Osteocyte (in vitro differentiated cells): ENCODE data around the gene GLOD4. TPM values are rescaled to one million over a fixed set of nuclear protein-coding genes. Genes with fewer than 3 reads are reported as not detected.

Source experiments
- DNase-seq: peaks from one replicate; pipeline ENCODE4 v3.0.0; 2021; ENCODE audit warnings: mixed read lengths; ENCODE audit not compliant: unreplicated experiment; ENCODE audit errors: extremely low spot score
- H3K27ac Mint-ChIP-seq: one replicate; pipeline ENCODE4 v1.8.0; 2021; ENCODE audit warnings: mild to moderate bottlenecking, mixed read lengths; ENCODE audit not compliant: unreplicated experiment
- H3K27me3 Mint-ChIP-seq: one replicate; pipeline ENCODE4 v1.8.0; 2021; ENCODE audit warnings: mixed read lengths; ENCODE audit not compliant: unreplicated experiment
- H3K36me3 Mint-ChIP-seq: one replicate; pipeline ENCODE4 v1.8.0; 2021; ENCODE audit warnings: mixed read lengths; ENCODE audit not compliant: unreplicated experiment
- H3K4me1 Mint-ChIP-seq: one replicate; pipeline ENCODE4 v1.8.0; 2021; ENCODE audit warnings: mixed read lengths; ENCODE audit not compliant: unreplicated experiment
- H3K4me3 Mint-ChIP-seq: one replicate; pipeline ENCODE4 v1.8.0; 2021; ENCODE audit warnings: mild to moderate bottlenecking, moderate library complexity, mixed read lengths; ENCODE audit not compliant: unreplicated experiment
- H3K9me3 Mint-ChIP-seq: one replicate; pipeline ENCODE4 v1.8.0; 2021; ENCODE audit warnings: mixed read lengths; ENCODE audit not compliant: unreplicated experiment
- total RNA-seq: library from RNA; stranded (reverse); gene quantifications from 2 replicates; pipeline ENCODE4 v1.2.1, GENCODE V29; 2021
- TF ChIP-seq, protein P1 (sequence below): fragments of 200-600 bp; sonication (generic); IDR thresholded peaks from 2 replicates; pipeline ENCODE4 v1.5.0; 2021; ENCODE audit warnings: antibody characterized with exemption, mild to moderate bottlenecking, moderate library complexity

The GLOD4 gene
- total RNA-seq, 1 donor from 2014 or later: 63.4 TPM

- no peak for DNase-seq
- Mint-ChIP-seq H3K4me3 (no peak overlapping the region), H3K4me1 (peaks cover 32% of the 10 kb centered on the region), H3K36me3 (peaks cover 23% of the 10 kb centered on the region), H3K27ac (peak overlapping the region; percentile 27), H3K27me3 (no peaks in the 10 kb centered on the region), H3K9me3 (no peaks in the 10 kb centered on the region)
- TF ChIP-seq, protein P1, sequence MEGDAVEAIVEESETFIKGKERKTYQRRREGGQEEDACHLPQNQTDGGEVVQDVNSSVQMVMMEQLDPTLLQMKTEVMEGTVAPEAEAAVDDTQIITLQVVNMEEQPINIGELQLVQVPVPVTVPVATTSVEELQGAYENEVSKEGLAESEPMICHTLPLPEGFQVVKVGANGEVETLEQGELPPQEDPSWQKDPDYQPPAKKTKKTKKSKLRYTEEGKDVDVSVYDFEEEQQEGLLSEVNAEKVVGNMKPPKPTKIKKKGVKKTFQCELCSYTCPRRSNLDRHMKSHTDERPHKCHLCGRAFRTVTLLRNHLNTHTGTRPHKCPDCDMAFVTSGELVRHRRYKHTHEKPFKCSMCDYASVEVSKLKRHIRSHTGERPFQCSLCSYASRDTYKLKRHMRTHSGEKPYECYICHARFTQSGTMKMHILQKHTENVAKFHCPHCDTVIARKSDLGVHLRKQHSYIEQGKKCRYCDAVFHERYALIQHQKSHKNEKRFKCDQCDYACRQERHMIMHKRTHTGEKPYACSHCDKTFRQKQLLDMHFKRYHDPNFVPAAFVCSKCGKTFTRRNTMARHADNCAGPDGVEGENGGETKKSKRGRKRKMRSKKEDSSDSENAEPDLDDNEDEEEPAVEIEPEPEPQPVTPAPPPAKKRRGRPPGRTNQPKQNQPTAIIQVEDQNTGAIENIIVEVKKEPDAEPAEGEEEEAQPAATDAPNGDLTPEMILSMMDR: no peak
These were observed 15.3 kb upstream of the GLOD4 start for GRCh38 chr17:797236-797840.

GRCh38 chr17:796609-797008, 14.5 kb upstream of the GLOD4 start:
- peaks cover 26% of the 10 kb centered on the region for H3K4me1 Mint-ChIP-seq
- no peak for DNase-seq
- H3K4me3 Mint-ChIP-seq: no peak overlapping the region
- peak overlapping the region; percentile 27 for H3K27ac Mint-ChIP-seq
- TF ChIP-seq, protein P1: no peak
- no peaks in the 10 kb centered on the region for H3K27me3 Mint-ChIP-seq
- no peaks in the 10 kb centered on the region for H3K9me3 Mint-ChIP-seq
- H3K36me3 Mint-ChIP-seq: peaks cover 21% of the 10 kb centered on the region

DNA sequence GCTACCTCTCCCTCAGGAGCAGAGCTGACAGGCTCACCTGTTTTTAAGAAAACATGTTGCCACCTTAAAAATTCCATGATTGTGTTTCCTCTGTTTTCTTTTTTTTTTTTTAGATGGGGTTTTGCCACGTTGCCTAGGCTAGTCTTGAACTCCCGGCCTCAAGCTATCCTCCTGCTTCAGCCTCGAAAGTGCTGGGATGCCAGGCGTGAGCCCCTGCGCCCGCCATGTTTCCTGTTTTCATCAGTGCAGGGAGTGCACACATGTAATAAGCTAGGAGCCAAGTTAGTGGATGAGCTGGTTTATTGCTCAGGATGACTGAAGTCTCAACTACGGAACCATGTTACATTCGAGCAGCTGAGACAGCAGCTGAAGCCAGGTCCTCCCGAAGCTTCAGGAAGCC, 13.6 kb upstream of the GLOD4 start:
- peaks cover 23% of the 10 kb centered on the region for H3K4me1 Mint-ChIP-seq
- TF ChIP-seq, protein P1: no peak
- H3K27me3 Mint-ChIP-seq: no peaks in the 10 kb centered on the region
- no peaks in the 10 kb centered on the region for H3K9me3 Mint-ChIP-seq
- peaks cover 23% of the 10 kb centered on the region for H3K36me3 Mint-ChIP-seq
- peak overlapping the region; percentile 93 for H3K27ac Mint-ChIP-seq
- DNase-seq: no peak
- H3K4me3 Mint-ChIP-seq: no peak overlapping the region

DNA sequence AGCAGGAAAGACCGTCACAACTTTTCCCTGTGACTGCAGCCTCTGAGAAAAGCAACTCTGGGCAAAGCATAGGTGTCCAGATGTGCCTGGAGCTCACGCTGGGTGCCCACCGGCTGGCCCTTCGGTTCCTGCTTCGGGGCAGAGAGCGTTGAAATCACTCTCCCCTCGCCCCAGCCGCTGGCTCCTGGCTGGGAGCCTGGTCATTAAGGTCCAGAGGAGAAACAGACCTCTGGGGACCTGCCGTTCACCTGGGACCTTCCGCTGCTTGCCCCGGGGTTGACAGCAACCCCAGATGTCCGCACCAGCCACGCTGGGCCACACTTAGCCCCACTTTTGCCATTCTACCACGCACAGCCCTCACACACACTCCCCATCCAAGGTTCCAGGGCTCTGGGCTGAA, 13.2 kb upstream of the GLOD4 start:
- peak overlapping the region; percentile 38 for H3K4me3 Mint-ChIP-seq
- no peaks in the 10 kb centered on the region for H3K9me3 Mint-ChIP-seq
- no peak for DNase-seq
- TF ChIP-seq, protein P1: no peak
- H3K4me1 Mint-ChIP-seq: peaks cover 23% of the 10 kb centered on the region
- no peaks in the 10 kb centered on the region for H3K27me3 Mint-ChIP-seq
- H3K36me3 Mint-ChIP-seq: peaks cover 23% of the 10 kb centered on the region
- H3K27ac Mint-ChIP-seq: peak overlapping the region; percentile 93

DNA sequence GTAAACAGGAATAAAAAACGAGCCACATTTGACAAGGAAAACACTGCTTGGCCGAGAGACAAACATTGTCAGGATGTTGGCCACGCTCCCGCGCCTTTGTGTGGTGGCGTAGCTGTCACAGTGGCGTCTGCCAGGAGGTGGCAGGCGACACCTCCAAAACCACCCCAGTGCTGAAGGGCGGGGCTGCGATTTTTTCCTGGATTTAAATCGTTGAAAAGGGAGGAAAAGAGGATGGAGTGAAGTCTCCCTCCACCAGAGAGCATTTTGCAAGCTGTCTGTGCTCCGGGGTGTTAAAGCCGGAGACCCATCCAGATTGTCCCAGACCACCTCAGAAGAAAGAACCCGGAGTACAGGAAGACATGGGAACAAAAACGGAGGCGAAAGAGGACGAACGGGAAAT, 12.8 kb upstream of the GLOD4 start:
- Mint-ChIP-seq H3K27ac (peak overlapping the region; percentile 93), H3K4me1 (peaks cover 23% of the 10 kb centered on the region), H3K4me3 (peak overlapping the region; percentile 38), H3K9me3 (no peaks in the 10 kb centered on the region), H3K27me3 (no peaks in the 10 kb centered on the region), H3K36me3 (peaks cover 21% of the 10 kb centered on the region)
- no peak for DNase-seq
- TF ChIP-seq, protein P1: peak; percentile 92
